Uterus (tissue), 2 donors: ENCODE measurements around the gene CD27.

Experiments used
- CTCF ChIP-seq, 4 experiments: fragments of 200-600 bp in 2 of 4; fragments of 450-650 bp in 2 of 4; sonication (generic) in 2 of 4; IDR thresholded peaks; one replicate each; pipeline ENCODE4 v1.5.1; 2016 to 2019; ENCODE audit warnings: antibody characterized with exemption in 4 of 4, mild to moderate bottlenecking in 2 of 4, moderate library complexity in 1 of 4
- POLR2A ChIP-seq, 2 donors: fragments of 450-650 bp; IDR thresholded peaks; one replicate each; pipeline ENCODE4 v1.6.1; 2016; ENCODE audit warnings: antibody characterized with exemption in 2 of 2, mild to moderate bottlenecking in 1 of 2, moderate library complexity in 1 of 2

DNA sequence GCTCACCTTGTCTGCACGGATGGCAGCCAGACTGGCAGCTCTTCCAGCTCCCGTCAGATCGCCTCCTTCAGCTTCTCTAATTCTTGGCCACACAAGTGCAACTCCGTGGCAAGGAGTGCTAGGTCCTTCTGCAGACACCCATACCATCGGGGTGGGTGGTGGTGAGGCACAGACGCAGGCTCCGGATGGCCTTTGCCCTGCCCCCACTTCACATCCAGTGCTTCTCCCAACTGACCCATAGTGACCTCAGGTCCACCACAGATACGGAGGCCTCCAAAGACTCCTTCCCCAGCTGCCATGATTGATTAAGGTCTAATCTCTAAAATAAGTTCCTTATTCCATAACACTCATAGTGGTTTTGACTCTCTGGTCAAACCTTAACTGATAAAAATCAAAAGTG, 19.9 kb upstream of the CD27 start:
- TF ChIP-seq CTCF (IDR thresholded peaks at IDR 0.05) (no peak), POLR2A (IDR thresholded peaks at IDR 0.05) (no peak)
